SK-N-SH treated with all-trans-retinoic acid at 6 μM for 48 hours (cell line): Measurements from ENCODE around the gene COX19.
"Not testable (repeated sequence)": the region's sequence is repeated elsewhere in the genome, so short reads cannot be mapped to it uniquely, and the experiment has no call there.

Experiments
- ARNTL ChIP-seq: fragments of 450-650 bp; formaldehyde crosslinking; IDR thresholded peaks from 2 replicates; pipeline ENCODE4 v1.5.0; 2020; ENCODE audit warnings: low read depth, mild to moderate bottlenecking, moderate library complexity, borderline replicate concordance
- BACH2 ChIP-seq: fragments of 250-450 bp; sonication (Bioruptor Pico); IDR thresholded peaks from 2 replicates; pipeline ENCODE4 v1.9.0; 2021; ENCODE audit warnings: mild to moderate bottlenecking, borderline replicate concordance
- CREB5 ChIP-seq: fragments of 250-450 bp; sonication (Bioruptor Pico); IDR thresholded peaks from 2 replicates; pipeline ENCODE4 v1.5.1; 2020; ENCODE audit warnings: low read depth, mild to moderate bottlenecking, moderate library complexity
- CSDC2 ChIP-seq: fragments of 250-450 bp; sonication (Bioruptor Pico); IDR thresholded peaks from 2 replicates; pipeline ENCODE4 v1.5.0; 2020; ENCODE audit warnings: mild to moderate bottlenecking, moderate library complexity
- ESRRG ChIP-seq: fragments of 250-450 bp; sonication (Bioruptor Pico); IDR thresholded peaks from 2 replicates; pipeline ENCODE4 v1.6.1; 2021; ENCODE audit warnings: mild to moderate bottlenecking
- OSR1 ChIP-seq: fragments of 250-450 bp; sonication (Bioruptor Pico); IDR thresholded peaks from 2 replicates; pipeline ENCODE4 v1.8.0; 2022; ENCODE audit warnings: moderate library complexity, mild to moderate bottlenecking, inconsistent platforms
- PATZ1 ChIP-seq: fragments of 250-450 bp; sonication (Bioruptor Pico); IDR thresholded peaks from 2 replicates; pipeline ENCODE4 v1.8.0; 2020; ENCODE audit warnings: mild to moderate bottlenecking, moderate library complexity, borderline replicate concordance
- PPARA ChIP-seq: fragments of 250-450 bp; sonication (Bioruptor Pico); IDR thresholded peaks from 2 replicates; pipeline ENCODE4 v1.5.0; 2020; ENCODE audit warnings: mild to moderate bottlenecking, borderline replicate concordance
- RARB ChIP-seq: fragments of 250-450 bp; sonication (Bioruptor Pico); IDR thresholded peaks from 2 replicates; pipeline ENCODE4 v1.8.0; 2021; ENCODE audit warnings: mild to moderate bottlenecking, moderate library complexity
- TCF4 ChIP-seq: fragments of 250-450 bp; sonication (Bioruptor Pico); IDR thresholded peaks from 2 replicates; pipeline ENCODE4 v1.8.0; 2021; ENCODE audit warnings: mild to moderate bottlenecking, moderate library complexity, borderline replicate concordance
- ZFP30 ChIP-seq: fragments of 450-650 bp; formaldehyde crosslinking; IDR thresholded peaks from 2 replicates; pipeline ENCODE4 v1.5.0; 2022; ENCODE audit warnings: mild to moderate bottlenecking, moderate library complexity
- ZNF70 ChIP-seq: fragments of 450-650 bp; formaldehyde crosslinking; IDR thresholded peaks from 2 replicates; pipeline ENCODE4 v1.5.0; 2020; ENCODE audit warnings: mild to moderate bottlenecking, moderate library complexity

GRCh38 chr7:960972-961371 lies 14.4 kb downstream of the COX19 start:
- not testable (repeated sequence) for TF ChIP-seq ESRRG (CRISPR knock-in tag); PPARA (CRISPR knock-in tag); RARB; TCF4; OSR1 (CRISPR knock-in tag); ZNF70 (CRISPR knock-in tag); BACH2 (CRISPR knock-in tag); CREB5 (CRISPR knock-in tag); PATZ1 (CRISPR knock-in tag); CSDC2 (CRISPR knock-in tag); ARNTL (CRISPR knock-in tag); ZFP30 (CRISPR knock-in tag)
